GM12878 (cell line): ENCODE results near the gene ITPRIP. TPM values are rescaled to one million over a fixed set of nuclear protein-coding genes. Genes with fewer than 3 reads are reported as not detected.

ENCODE experiments used
- BCLAF1 ChIP-seq: fragments of 450-650 bp; IDR thresholded peaks from 2 replicates; pipeline ENCODE4 v1.6.1; 2017; ENCODE audit warnings: antibody characterized with exemption, mild to moderate bottlenecking, moderate library complexity
- CUX1 ChIP-seq: IDR thresholded peaks from 2 replicates; pipeline ENCODE4 v1.6.1; 2012; ENCODE audit warnings: improper control_type of control experiment, low read depth, low read length; ENCODE audit not compliant: insufficient replicate concordance
- HDAC2 ChIP-seq: fragments of 200-600 bp; sonication (generic); IDR thresholded peaks from 2 replicates; pipeline ENCODE4 v1.6.1; 2017
- KLF5 ChIP-seq: fragments of 450-650 bp; IDR thresholded peaks from 2 replicates; pipeline ENCODE4 v1.6.1; 2014; ENCODE audit warnings: mild to moderate bottlenecking; ENCODE audit not compliant: partially characterized antibody
- RCOR1 ChIP-seq: conservative IDR thresholded peaks from 2 replicates; pipeline ENCODE4 v1.6.1; 2012; ENCODE audit warnings: low read depth, low read length, improper control_type of control experiment
- RELB ChIP-seq: fragments of 450-650 bp; IDR thresholded peaks from 2 replicates; pipeline ENCODE4 v1.6.1; 2017; ENCODE audit warnings: low read depth, mild to moderate bottlenecking, moderate library complexity
- STAT1 ChIP-seq: fragments of 450-650 bp; conservative IDR thresholded peaks from 2 replicates; pipeline ENCODE4 v1.6.1; 2014; ENCODE audit warnings: antibody characterized with exemption, mild to moderate bottlenecking
- polyA plus RNA-seq, 11 experiments: library from polyadenylated mRNA; depleted of rRNA in 4 of 11; unstranded in 6 of 11; stranded (reverse) in 5 of 11; fragments of >200 nt; fragmentation: Nextera tagmentation in 4 of 11; fragmentation: Illumina TruSeq in 1 of 11; extraction: Ambion mirVana in 4 of 11; extraction: Trizol in 1 of 11; gene quantifications; 1 replicate in 1 of 11; 2 replicates in 10 of 11; pipeline versions ENCODE4 v1.2.1 to v1.2.3, GENCODE V29; 2011 to 2016; ENCODE audit warnings: inconsistent platforms in 2 of 11, missing spikeins in 2 of 11, low read depth in 1 of 11
- total RNA-seq, 4 experiments: library from RNA; depleted of rRNA in 3 of 4; stranded (reverse); fragments of >200 nt in 3 of 4; fragmentation: Illumina TruSeq in 1 of 4; extraction: Trizol in 1 of 4; gene quantifications; 2 replicates each; pipeline versions ENCODE4 v1.2.1 to v1.2.3, GENCODE V29; 2013 to 2021

The ITPRIP gene
- total and polyA plus RNA-seq, 10 of the 15 experiments (the other 5 are each of a cell fraction or from before 2014, with no cell fraction given), result 0.82 to 10.4 (median 5.9) TPM

- TF ChIP-seq BCLAF1 (no peak), STAT1 (no peak), CUX1 (no peak), KLF5 (no peak), HDAC2 (no peak), RELB (no peak), RCOR1 (no peak)
Measured at GRCh38 chr10:104303594-104304355, 34.5 kb downstream of the ITPRIP start (continued).
